IPS-11a (cell line): ENCODE data around the gene NDUFS2.

Experiments used
- H3K4me3 ChIP-seq: one replicate; pipeline ENCODE4 v1.5.1; 2013; ENCODE audit warnings: low read depth, low read length, control low read depth

NDUFS2 gene

DNA sequence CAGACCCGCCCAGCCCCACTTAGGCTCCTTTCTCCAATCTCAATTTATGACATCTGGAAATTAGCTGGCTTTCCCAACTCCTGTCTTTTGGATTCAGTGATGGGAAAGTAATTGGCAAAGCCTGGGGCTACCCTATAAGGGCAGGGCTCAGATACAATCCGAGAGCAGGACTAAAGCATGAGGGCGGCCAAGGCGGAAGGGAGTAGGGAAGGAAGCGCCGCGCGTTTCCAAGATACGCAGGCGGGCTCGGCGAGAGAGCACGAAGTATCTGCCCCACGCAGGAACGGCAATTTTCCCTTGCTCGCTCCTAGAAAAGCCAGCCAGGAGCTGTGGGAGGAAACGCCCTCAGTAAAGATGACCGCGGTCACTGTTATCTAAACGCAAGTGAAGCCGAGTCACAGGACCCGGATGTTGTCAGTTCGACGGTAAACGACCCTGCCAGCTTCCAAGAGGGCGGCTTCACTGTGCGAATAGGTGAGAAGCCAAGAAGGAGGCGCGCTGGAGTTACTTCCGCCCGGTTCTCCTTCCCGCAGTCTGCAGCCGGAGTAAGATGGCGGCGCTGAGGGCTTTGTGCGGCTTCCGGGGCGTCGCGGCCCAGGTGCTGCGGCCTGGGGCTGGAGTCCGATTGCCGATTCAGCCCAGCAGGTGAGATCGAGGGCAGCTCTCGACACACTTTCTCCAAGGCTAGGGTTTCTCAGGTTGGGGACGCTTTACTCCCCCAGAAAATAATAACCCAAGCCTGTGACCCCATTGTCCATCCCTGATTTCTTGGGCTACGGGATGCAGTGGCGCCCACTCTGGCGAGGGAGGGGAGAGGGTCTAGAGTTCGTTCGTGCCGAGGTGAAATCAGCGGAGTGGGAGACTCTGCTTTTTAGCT, at the start of gene NDUFS2:
TSS of gene NDUFS2 (plus strand) at position 532 of the 877 bp plus-strand sequence. CDS start at position 551, 19 bp downstream.
- H3K4me3 ChIP-seq: peak within 1 kb of the TSS; percentile 72

DNA sequence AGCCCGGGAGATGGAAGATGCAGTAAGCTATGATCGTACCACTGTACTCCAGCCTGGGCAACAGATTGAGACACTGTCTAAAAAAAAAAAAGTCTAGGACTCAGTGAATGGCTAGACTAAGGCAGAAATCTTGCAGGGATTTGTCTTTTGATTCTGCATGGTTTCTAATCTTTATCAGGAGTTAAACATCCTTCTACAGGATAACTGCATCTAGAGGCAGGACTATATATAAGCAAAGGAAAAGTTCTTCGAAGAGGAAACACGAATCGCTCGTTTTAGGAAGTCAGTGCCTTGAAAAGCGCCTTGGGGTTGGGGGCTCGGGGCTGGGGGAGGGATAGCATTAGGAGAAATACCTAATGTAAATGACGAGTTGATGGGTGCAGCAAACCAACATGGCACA, 49.0 kb upstream of the NDUFS2 start:
- H3K4me3 ChIP-seq: peak overlapping the region; percentile 99

- H3K4me3 ChIP-seq: peak within 1 kb of the TSS; percentile 99
These were observed 48.4 kb upstream of the NDUFS2 start, which contains the start of gene UFC1 for GRCh38 chr1:161153682-161154337. Gene UFC1, plus strand, starts transcription at chr1:161153978. Its CDS starts 20 bp downstream, at chr1:161153998.

- H3K4me3 ChIP-seq: no peak overlapping the region
These were observed 44.3 kb upstream of the NDUFS2 start for GRCh38 chr1:161157867-161158266.

DNA sequence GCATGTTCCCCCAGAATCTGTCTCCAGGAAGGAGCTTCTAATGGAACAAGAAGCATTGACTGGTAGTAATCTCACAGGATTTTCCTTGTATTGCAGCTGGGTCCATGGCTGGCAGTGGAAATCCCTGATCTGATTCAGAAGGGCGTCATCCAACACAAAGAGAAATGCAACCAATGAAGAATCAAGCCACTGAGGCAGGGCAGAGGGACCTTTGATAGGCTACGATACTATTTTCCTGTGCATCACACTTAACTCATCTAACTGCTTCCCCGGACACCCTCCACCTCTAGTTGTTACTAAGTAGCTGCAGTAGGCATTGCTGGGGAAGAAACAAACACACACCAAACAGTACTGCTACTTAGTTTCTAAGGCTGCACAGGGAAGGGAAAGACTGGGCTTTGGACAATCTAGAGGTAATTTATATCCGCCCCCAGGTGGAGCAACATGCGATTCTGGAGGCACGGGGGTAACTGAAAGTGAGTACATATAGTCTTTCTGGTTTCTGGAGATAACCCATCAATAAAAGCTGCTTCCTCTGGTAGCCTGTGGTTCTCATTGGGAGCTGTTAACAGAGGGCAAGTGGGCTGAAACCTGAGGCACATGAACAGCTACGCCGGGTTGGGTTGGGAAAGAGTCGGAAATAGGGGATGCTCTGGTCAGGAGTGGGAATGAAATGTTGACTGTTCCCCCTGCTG, 43.7 kb upstream of the NDUFS2 start:
- H3K4me3 ChIP-seq: peak overlapping the region; percentile 75

GRCh38 chr1:161159087-161159912, 42.9 kb upstream of the NDUFS2 start, which contains the start of gene USP21:
Gene USP21, plus strand, starts transcription at chr1:161159500. Its CDS starts 1,141 bp downstream, at chr1:161160641.
- H3K4me3 ChIP-seq: peak within 1 kb of the TSS; percentile 75

DNA sequence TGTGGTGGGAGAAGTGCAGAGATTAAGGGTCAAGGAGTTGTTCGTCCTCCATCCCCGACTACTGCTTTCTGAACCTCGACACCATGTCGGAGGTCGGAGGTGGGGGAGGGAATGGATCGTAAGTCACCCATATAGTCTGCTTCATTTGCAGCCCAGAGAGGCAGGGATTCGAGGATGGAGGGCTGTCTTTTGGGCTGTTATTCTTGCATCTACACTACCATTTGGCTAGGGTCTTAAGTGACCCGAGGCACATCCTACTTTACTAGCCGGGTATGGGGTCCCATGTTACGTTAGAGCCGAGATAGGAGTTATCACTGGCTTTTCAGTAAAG, 42.3 kb upstream of the NDUFS2 start:
- peak overlapping the region; percentile 75 for H3K4me3 ChIP-seq

DNA sequence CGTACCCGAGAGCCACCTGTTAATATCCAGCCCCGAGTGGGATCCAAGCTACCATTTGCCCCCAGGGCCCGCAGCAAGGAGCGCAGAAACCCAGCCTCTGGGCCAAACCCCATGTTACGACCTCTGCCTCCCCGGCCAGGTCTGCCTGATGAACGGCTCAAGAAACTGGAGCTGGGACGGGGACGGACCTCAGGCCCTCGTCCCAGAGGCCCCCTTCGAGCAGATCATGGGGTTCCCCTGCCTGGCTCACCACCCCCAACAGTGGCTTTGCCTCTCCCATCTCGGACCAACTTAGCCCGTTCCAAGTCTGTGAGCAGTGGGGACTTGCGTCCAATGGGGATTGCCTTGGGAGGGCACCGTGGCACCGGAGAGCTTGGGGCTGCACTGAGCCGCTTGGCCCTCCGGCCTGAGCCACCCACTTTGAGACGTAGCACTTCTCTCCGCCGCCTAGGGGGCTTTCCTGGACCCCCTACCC, 41.5 kb upstream of the NDUFS2 start:
- H3K4me3 ChIP-seq: no peak overlapping the region

DNA sequence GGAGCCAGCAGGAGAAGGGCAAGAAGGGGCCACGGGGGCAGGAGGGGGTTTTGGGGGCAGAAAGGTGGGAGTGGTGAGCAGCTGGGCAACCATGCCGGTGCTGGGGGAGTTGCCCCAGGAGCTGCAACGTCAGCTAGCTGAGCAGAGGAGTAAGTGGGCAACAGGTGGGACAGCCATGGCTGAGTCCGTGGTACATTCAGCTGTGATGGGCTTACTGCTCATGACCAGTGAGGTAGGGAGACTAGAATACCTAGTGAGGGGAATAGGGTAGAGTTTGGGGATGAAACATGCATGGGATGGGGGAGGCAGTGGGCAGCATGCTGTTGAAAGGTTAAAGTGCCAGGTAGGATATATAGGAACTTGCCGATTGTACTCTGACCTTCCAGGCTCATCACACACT, 40.5 kb upstream of the NDUFS2 start:
- H3K4me3 ChIP-seq: no peak overlapping the region

DNA sequence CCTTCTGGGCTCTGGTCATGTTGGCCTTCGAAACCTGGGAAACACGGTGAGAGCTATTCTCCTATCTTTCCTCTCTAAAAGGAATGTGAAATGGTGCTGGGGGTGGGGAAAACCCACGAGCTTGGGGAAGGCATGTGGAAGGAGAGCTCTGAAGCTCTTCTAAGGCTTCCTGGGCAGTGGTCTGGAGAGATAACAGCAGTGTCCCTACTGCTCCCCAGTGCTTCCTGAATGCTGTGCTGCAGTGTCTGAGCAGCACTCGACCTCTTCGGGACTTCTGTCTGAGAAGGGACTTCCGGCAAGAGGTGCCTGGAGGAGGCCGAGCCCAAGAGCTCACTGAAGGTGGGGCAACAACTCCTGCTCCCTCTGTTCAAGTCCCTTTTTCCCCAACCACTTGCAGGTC, 40.1 kb upstream of the NDUFS2 start:
- H3K4me3 ChIP-seq: no peak overlapping the region

DNA sequence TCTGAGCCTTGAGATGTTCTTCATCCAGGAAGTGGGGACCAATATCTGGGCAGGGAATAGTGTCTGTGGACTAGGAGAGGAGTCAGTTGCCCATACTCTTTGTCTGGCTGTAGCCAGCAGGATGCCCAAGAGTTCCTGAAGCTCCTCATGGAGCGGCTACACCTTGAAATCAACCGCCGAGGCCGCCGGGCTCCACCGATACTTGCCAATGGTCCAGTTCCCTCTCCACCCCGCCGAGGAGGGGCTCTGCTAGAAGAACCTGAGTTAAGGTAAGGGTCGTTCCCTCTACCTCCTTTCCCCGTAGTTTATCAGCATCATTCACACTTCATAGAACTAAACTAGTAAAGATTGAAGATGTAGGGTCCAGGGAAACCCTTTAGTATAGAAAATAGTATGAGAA, 39.4 kb upstream of the NDUFS2 start:
- no peak overlapping the region for H3K4me3 ChIP-seq

GRCh38 chr1:161163793-161164192, 38.4 kb upstream of the NDUFS2 start:
- no peak overlapping the region for H3K4me3 ChIP-seq

DNA sequence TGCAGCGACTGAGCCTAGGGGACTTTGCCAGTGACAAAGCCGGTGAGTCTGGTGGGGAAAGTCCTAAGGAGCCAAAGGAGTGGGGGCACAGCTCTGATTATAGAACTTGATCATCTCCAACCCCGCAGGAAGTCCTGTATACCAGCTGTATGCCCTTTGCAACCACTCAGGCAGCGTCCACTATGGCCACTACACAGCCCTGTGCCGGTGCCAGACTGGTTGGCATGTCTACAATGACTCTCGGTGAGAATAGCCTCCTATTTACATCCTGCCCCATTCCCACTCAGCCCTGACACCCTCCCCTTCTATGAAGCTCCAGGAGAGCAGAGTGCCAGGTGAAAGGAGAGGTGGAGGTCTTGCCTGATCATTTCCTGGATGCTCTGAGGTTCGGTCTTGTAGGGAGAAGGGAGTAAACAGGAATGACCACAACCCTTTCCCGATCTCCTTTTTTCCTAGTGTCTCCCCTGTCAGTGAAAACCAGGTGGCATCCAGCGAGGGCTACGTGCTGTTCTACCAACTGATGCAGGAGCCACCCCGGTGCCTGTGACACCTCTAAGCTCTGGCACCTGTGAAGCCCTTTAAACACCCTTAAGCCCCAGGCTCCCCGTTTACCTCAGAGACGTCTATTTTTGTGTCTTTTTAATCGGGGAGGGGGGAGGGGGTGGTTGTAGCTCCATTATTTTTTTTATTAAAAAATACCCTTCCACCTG, 37.1 kb upstream of the NDUFS2 start:
- H3K4me3 ChIP-seq: peak overlapping the region; percentile 85

- peak within 1 kb of the TSS; percentile 85 for H3K4me3 ChIP-seq
These were observed 36.2 kb upstream of the NDUFS2 start, which contains the start of gene PPOX for GRCh38 chr1:161165742-161166668. Gene PPOX, plus strand, starts transcription at chr1:161166426. Its CDS starts 422 bp downstream, at chr1:161166848.

- peak overlapping the region; percentile 85 for H3K4me3 ChIP-seq
These were observed 35.3 kb upstream of the NDUFS2 start for GRCh38 chr1:161166669-161167548.

DNA sequence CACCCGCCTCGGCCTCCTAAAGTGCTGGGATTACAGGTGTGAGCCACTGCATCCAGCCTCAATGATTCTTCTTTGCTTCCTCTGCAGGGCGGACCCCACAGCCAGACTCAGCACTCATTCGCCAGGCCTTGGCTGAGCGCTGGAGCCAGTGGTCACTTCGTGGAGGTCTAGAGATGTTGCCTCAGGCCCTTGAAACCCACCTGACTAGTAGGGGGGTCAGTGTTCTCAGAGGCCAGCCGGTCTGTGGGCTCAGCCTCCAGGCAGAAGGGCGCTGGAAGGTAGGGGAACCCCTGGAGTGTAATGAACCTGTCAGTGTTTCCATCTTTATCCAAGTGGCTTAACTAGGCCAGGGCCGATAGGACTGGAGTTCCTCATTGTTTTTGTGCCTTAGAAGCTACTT, 33.3 kb upstream of the NDUFS2 start:
- no peak overlapping the region for H3K4me3 ChIP-seq

DNA sequence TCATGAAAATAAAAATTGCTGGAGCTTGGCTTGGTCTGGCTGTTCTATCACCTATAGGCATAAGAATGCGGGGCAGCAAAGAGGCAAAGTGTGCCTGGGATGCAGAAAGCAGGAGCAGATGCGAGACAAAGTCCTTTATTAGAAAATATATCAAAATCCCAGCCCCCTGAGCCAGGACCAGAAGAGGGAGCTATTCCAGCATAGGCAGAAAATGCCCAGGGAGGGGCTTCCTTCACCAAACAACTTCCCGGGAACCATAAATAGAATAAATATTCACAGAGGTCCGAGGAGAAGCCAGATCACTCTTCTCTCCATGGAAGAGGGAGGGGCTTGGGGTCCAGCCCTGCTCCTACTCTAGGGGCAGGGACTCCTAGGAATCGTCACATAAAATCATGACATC, 31.0 kb upstream of the NDUFS2 start:
- no peak overlapping the region for H3K4me3 ChIP-seq

DNA sequence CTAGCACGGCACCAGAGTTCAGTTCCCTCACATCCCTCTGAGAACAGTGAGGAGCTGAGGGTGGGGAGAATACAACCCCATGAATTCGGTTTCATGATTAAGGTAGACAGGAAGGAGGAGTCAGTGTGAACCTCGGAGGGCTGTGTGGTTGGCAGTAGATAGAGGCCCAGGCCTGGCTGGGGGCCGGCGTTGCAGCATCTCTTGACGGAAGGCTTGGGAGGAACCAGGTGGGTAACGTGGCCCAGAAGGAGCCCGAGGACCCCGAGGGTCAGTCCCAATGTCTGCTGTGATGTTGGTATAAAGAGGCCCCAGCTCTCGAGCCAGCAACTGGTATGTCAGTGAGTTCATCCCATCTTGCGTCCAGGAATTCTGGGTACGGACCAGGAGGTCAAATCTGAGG, 30.5 kb upstream of the NDUFS2 start:
- H3K4me3 ChIP-seq: no peak overlapping the region
